G401 (cell line): Measurements from ENCODE around the gene HS6ST2. TPM values are rescaled to one million over a fixed set of nuclear protein-coding genes. Genes with fewer than 3 reads are reported as not detected.
"Not testable (repeated sequence)": the region's sequence is repeated elsewhere in the genome, so short reads cannot be mapped to it uniquely, and the experiment has no call there.

Experiments used
- DNase-seq: peaks from one replicate; pipeline ENCODE4 v3.0.0-alpha.2; 2015; ENCODE audit warnings: low spot score
- in situ Hi-C: cut with HindIII; loops from 2 replicates; pipeline ENCODE4 v1.10.0; 2016; ENCODE audit warnings: low sequenced_read_pairs, mixed read lengths
- total RNA-seq: library from RNA; depleted of rRNA; stranded (reverse); fragments of >200 nt; shearing (Covaris generic); gene quantifications from 2 replicates; pipeline ENCODE4 v1.2.3, GENCODE V29; 2014; rRNA removed

The HS6ST2 gene
- 76.5 and 103 TPM in 2 replicates for total RNA-seq

- DNase-seq, result no peak
- in situ Hi-C loops, result no loop called here
These were observed at the start of gene HS6ST2 for GRCh38 chrX:132958091-132958703. Gene HS6ST2, minus strand, starts transcription at chrX:132958629.

- in situ Hi-C loops, result no loop called here
- DNase-seq, result no peak
These were observed 49.0 kb upstream of the HS6ST2 start for GRCh38 chrX:133007458-133007857.

DNA sequence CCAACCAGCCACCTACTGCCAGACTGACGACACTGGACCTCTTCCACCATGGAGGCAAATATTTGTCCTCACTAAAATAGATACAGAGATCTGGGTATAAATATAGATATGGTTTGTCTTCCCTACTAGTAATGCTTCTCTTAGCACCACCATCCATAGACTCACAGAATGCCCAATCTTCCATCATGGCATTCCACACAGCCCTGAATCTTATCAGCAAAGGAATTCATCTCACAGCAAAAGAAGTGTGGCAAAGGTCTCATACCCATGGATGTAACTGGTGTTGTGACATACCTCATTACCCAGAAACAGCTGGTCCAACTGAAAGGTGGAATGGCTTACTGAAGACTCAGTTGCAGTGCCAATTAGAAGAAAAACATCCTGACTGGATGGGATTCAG, 47.2 kb upstream of the HS6ST2 start:
- no peak for DNase-seq
- in situ Hi-C loops, result no loop called here

- in situ Hi-C loops, result no loop called here
- DNase-seq, result peak; percentile 13
These were observed 46.6 kb upstream of the HS6ST2 start for GRCh38 chrX:133005042-133005441.

- no peak for DNase-seq
- in situ Hi-C loops, result no loop called here
These were observed 40.8 kb upstream of the HS6ST2 start for GRCh38 chrX:132999209-132999608.

DNA sequence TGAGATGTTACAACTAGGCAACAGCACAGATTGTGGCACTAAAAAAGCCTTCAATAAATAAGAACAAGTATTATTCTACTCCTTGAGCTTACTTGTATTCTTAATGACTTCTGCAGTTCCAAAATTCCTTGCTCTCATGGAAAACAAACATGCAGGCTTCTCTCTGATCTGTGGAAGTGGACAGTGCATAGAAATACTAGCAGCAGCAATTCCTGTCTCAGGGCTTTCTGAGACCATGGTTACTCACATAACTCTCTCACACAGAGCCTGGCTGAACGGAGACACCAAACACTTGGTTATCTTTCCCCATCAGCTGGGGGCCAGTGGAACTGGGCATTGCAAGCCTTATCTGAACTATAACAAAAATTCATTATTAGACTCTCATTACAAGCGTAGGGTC, 32.4 kb upstream of the HS6ST2 start:
- in situ Hi-C loops, result no loop called here
- no peak for DNase-seq

GRCh38 chrX:132986556-132986955, 28.1 kb upstream of the HS6ST2 start:
- DNase-seq, result no peak
- in situ Hi-C loops, result no loop called here

- DNase-seq, result no peak
- in situ Hi-C loops, result no loop called here
These were observed 25.7 kb upstream of the HS6ST2 start for GRCh38 chrX:132984058-132984650.

GRCh38 chrX:132983496-132983895, 25.1 kb upstream of the HS6ST2 start:
- in situ Hi-C loops, result no loop called here
- no peak for DNase-seq

DNA sequence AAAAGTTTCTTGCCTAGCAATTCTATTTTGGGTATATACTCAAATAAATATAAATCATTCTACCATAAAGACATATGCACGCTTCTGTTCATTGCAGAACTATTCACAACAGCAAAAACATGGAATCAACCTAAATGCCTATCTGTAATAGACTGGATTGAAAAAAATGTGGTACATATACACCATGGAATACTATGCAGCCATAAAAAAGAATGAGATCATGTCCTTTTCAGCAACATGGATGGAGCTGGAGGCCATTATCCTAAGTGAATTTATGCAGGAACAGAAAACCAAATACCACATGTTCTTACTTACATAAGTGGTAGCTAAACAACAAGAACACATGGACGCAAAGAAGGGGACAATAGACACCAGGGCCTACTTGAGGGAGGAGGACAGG, 21.6 kb upstream of the HS6ST2 start:
- in situ Hi-C loops, DNase-seq: not testable (repeated sequence)

GRCh38 chrX:132968296-132968949, 10.0 kb upstream of the HS6ST2 start:
- no peak for DNase-seq
- in situ Hi-C loops, result no loop called here

DNA sequence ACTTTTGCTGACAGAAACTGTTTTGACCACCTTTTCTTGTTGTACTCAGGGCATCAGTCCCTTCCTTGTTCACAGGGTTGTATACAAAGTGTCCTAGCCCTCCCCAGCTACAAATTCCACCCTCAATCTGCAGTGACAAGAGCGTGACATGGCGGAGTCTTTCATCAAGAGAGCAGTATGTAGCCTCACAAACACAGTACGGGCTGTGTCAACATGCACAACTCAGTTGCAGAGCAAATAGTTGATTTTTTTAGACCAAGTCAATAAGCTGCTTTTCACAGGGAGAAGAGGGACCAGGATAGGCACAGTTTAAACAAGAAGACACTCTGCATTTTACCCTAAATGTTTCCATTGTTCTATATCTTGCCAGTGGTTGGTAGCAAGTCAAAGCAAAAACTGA, 8.6 kb upstream of the HS6ST2 start:
- in situ Hi-C loops, result no loop called here
- DNase-seq, result no peak

DNA sequence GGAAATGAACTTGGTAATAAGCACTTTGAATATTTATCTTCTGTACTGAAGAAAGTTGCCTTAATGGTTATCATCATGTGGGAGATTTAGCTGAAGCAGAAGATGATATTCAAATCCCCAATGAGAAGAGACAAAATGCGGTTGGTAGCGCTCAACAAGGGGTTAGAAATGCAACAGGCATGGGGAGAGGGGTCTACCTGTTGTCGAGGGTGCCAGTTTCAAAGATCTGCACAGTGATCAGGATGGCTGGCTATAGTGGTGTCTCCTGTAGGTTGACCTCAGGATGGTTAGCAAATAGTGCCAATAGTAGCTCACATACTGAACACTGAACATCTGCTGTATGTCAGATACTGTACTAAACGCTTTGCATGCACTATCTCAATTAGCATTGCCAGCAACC, 7.0 kb upstream of the HS6ST2 start:
- in situ Hi-C loops, result no loop called here
- DNase-seq, result no peak

DNA sequence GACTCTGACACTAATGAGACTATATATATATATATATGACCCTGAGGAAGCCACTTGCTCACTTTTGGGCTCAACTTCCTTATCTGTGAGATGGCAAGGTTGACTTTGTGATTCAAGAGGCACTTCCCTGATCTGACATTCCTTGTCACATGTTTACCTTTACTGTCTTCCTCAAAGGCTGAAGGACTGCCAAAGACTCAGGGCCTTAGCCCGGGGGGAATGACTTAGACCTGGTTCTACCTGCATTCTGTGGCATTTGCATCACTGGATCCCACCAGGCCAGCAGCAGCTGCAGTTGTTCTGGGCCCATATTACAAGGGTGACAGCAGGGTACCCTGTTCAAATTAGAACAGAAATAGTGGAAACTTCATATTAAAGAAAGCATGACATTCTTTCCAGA, 3.1 kb upstream of the HS6ST2 start:
- DNase-seq, result no peak
- in situ Hi-C loops, result no loop called here

DNA sequence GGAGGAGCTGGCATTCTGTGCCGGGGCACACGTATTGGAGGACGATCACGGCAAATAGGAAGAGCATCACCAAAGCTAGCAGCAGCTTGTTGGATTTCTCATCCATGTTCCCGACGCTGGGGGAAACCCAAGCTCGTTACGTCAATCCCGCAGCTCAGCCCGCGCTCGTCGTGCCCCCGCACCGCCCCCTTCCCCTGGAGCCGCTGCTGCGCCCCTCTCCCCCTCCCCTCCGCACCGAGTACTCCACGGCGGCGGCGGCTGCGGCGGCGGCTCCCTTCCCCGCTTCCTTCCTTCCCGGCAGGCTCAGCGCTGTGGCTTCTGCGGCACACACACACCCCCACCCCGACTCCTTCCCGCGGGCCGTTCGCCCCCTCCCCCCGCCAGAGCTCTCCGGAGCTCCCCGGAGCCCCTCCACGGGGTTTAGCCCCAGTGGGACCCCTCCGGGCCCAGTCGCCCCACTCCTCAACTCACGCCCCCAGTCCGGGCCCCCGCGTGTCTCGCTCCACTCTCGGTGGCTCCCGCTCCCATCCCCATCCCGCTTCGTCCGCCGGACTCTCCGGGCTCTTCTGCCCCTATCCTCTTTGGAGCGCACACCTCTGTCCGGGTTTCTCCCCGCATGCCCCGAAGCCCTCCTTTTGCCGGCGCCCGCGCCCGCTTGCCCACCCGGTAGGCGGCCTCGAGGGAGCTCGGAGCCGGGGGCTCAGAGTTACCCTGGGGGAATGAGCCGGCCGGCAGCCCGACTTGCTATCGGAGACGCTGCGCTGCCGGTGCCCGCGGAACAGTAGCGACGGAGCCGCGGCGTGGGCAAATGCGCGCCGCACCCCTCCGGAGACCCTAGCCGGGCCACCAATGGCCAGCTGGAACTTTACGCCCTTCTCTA, 978 bp downstream of the HS6ST2 start:
- peak; percentile 27 for DNase-seq
- in situ Hi-C loops, result no loop called here

DNA sequence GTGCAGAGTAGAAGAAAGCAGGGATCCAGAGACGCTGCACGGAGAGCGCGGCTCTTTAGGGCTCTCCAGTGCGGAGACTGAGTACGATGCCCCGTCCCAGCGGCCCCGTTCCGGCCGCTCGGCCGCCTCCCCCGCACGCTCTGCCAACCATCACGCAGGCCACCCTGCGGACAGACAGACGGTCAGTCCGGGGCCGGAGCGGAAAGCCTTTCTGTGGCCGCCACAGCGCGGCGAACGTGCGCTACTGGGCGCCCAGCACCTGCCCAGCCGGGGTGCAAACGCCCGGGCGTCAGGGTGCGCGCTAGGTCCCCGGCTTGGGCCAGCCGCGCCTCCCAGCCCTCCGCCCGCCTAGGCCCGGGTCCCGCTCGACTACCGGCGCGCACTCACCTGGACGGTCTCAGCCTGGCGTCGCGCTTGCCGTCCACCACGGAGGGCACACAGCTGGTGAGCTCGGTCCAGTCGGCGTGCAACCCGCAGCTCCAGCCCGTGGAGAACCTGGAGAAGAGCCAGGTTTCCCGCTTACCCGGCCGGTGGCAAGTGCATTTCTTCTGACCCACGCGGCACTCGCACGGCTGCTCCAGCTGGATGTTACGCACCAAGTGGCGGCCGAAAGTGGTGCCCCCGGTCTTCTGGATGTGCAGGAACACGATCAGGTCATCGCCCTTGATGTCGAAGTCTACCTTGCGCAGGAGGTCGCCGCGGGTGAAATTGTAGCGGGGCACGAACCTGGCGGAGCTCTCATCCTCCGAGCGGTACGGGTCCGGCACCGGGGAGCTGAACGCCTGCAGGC, 1.8 kb downstream of the HS6ST2 start:
- no peak for DNase-seq
- in situ Hi-C loops, result no loop called here

- in situ Hi-C loops, result no loop called here
- DNase-seq, result no peak
These were observed 2.7 kb downstream of the HS6ST2 start for GRCh38 chrX:132955690-132956089.

GRCh38 chrX:132954323-132954722, 4.1 kb downstream of the HS6ST2 start:
- in situ Hi-C loops, result no loop called here
- DNase-seq, result no peak

- DNase-seq, result peak; percentile 44
- in situ Hi-C loops, result no loop called here
These were observed 5.1 kb downstream of the HS6ST2 start for GRCh38 chrX:132953354-132953753.
